Mucosa of stomach (tissue), 1 donor: ENCODE data around the gene CRYBA4.

Source experiments
- H3K27me3 ChIP-seq: one replicate; pipeline ENCODE4 v1.7.0; 2013; ENCODE audit warnings: mild to moderate bottlenecking, low read length; ENCODE audit not compliant: control insufficient read depth, insufficient read depth
- H3K36me3 ChIP-seq: one replicate; pipeline ENCODE4 v1.7.0; 2013; ENCODE audit warnings: low read length; ENCODE audit not compliant: control insufficient read depth, insufficient read depth
- H3K4me1 ChIP-seq: one replicate; pipeline ENCODE4 v1.7.0; 2013; ENCODE audit warnings: mild to moderate bottlenecking, low read length; ENCODE audit not compliant: control insufficient read depth, insufficient read depth
- H3K4me3 ChIP-seq: one replicate; pipeline ENCODE4 v1.7.0; 2013; ENCODE audit warnings: low read length
- H3K9ac ChIP-seq: one replicate; pipeline ENCODE4 v1.7.0; 2013; ENCODE audit warnings: mild to moderate bottlenecking, low read length, moderate library complexity
- H3K9me3 ChIP-seq: one replicate; pipeline ENCODE4 v1.7.0; 2013; ENCODE audit warnings: mild to moderate bottlenecking, low read length, moderate library complexity; ENCODE audit not compliant: control insufficient read depth
- donor health status: Pancreatic carcinoma.

CRYBA4 gene

DNA sequence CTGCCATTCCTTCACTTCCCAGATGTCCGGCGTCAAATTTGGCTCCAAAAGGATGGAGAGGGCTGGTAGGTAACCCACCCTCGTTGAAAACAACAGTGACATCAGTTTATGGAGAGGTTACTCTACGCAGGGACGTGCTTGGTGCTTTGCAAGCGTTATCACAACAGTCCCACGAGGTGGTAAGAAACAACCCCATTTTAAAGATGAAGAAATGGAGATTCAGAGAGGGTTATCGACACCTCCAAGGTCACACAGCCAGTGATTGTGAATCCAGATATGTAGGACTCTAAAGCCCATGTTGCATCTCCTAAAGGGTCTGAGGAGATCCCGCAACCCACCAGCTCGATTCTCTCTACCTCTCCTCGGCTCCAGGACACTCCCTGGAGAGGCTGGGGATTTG lies 36.4 kb downstream of the CRYBA4 start:
- H3K9me3 ChIP-seq = no peaks in the 10 kb centered on the region

GRCh38 chr22:26658671-26659478 lies 37.1 kb downstream of the CRYBA4 start:
- H3K9ac ChIP-seq = no peak overlapping the region
- peaks cover 18% of the 10 kb centered on the region for H3K4me1 ChIP-seq
- H3K9me3 ChIP-seq = no peaks in the 10 kb centered on the region
- no peaks in the 10 kb centered on the region for H3K36me3 ChIP-seq
- H3K27me3 ChIP-seq = peaks cover 40% of the 10 kb centered on the region
- no peak overlapping the region for H3K4me3 ChIP-seq

More for the DNA sequence above, 36.4 kb downstream of the CRYBA4 start:
- Histone ChIP-seq H3K4me3 (no peak overlapping the region), H3K9ac (no peak overlapping the region), H3K4me1 (peaks cover 18% of the 10 kb centered on the region), H3K36me3 (no peaks in the 10 kb centered on the region), H3K27me3 (peaks cover 43% of the 10 kb centered on the region)

DNA sequence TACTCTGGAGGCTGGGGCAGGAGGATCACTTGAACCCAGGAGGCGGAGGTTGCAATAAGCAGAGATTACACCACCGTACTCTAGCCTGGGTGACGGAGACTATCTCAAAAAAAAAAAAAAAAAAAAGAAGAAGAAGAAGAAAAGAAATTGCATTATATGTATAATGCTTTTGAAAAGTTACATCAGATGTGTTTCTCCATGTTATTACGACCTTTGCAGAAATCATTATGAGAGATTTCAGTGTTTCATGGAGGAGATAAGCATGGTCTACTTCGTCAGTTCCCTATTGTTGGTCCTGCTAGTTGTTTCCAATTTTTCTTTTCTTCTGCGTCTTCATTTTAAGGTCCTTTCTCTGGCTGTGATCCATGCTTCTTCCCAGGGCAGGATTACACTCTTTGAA lies 38.6 kb downstream of the CRYBA4 start:
- Histone ChIP-seq H3K4me3 (no peak overlapping the region), H3K4me1 (peaks cover 18% of the 10 kb centered on the region), H3K27me3 (peaks cover 40% of the 10 kb centered on the region), H3K9ac (no peak overlapping the region), H3K36me3 (no peaks in the 10 kb centered on the region), H3K9me3 (no peaks in the 10 kb centered on the region)

DNA sequence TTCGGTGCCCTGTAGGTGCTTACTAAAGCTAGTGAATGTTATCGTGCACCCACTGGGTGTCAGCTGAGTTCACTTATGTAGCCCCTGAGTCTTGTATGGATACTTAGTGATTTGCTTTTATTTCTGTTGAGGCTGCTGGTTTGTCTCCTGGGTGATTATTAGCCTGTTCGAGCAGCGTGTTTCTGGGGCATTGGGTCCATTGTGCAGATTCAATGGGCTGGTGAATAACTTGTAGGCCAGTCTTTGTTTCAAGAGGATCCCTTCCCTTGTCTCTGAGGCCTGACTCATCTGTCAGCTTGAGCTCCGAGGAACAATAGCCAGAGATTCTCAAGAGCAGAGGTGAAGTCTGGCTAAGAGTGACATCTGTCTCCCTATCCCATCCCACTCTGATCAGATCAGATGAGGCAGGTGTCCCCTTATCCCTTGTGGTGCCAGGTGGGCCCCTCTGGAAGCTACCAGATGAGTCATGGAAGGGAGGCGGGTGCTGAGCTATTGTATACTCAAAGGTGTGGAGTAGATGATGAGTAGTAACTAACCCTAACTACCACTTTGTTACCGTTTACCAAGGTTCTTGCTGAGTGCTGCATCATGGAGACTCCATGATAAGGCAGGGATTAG lies 39.3 kb downstream of the CRYBA4 start:
- Histone ChIP-seq H3K36me3 (no peaks in the 10 kb centered on the region), H3K27me3 (peaks cover 42% of the 10 kb centered on the region), H3K4me3 (no peak overlapping the region), H3K9me3 (no peaks in the 10 kb centered on the region), H3K4me1 (peaks cover 18% of the 10 kb centered on the region), H3K9ac (no peak overlapping the region)

DNA sequence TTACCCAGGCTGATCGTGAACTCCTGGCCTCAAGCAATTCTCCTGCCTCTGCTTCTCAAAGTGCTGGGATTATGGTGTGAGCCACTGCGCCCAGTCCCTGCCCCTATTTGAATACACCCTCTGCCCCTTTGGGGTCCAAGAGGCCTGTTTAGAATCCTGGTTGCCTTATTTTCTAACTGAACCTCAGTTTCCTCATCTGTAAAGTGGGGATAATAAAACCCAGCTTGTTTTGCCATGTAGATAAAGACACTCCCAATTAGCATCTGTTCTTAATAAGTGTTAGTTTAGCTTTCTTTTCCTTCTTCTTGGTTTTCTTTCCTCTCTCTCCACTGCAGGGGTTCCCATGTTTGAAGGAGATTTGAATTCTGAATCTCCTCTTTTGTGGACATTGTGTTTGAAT lies 40.4 kb downstream of the CRYBA4 start:
- Histone ChIP-seq H3K4me3 (no peak overlapping the region), H3K9me3 (no peaks in the 10 kb centered on the region), H3K36me3 (no peaks in the 10 kb centered on the region), H3K9ac (no peak overlapping the region), H3K27me3 (peaks cover 41% of the 10 kb centered on the region), H3K4me1 (peaks cover 14% of the 10 kb centered on the region)

- H3K27me3 ChIP-seq = peaks cover 28% of the 10 kb centered on the region
- peaks cover 4% of the 10 kb centered on the region for H3K4me1 ChIP-seq
- H3K36me3 ChIP-seq = no peaks in the 10 kb centered on the region
- no peak overlapping the region for H3K9ac ChIP-seq
- no peak overlapping the region for H3K4me3 ChIP-seq
- no peaks in the 10 kb centered on the region for H3K9me3 ChIP-seq
These were observed 41.7 kb downstream of the CRYBA4 start for GRCh38 chr22:26663374-26663923.

DNA sequence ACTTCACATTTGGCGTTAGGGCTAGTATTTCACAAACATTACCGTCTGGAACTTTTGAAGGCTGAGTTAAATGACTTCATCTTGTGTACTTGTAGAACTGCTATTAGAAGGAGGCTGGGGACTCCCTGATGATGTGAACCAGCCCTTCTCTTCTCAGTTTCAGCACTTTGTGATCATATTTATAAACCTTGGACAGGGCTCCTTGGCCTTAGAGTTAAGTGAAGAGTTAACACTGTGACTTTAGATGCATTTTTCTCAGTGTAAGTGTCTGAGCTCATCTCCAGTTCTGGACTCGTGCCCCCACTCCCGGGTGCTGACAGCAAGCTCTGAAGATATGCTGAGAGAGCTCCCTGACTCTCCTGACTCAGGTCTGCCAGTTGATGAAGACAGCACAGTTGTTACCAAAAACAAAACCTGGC lies 44.1 kb downstream of the CRYBA4 start:
- Histone ChIP-seq H3K4me1 (no peaks in the 10 kb centered on the region), H3K9ac (no peak overlapping the region), H3K36me3 (no peaks in the 10 kb centered on the region), H3K9me3 (no peaks in the 10 kb centered on the region), H3K27me3 (peaks cover 21% of the 10 kb centered on the region), H3K4me3 (no peak overlapping the region)

DNA sequence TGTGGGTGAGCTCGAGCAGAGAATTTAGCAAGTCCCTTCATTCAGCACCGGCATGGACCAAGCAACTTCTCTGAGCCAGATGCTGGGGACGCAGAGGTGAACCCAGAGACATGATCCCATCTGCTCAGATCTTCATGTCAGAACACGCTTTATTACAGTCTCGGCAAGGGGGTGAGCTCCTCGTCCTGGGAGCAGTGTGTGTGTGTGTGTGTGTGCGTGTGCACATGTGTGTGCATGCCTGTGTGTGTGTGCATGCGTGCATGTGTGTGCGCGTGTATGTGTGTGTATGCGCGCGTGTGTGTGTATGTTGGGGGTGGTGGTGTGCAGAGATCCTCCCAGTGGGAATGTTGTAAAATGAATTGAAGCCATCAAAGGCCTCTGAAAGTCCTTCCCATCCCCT lies 45.4 kb downstream of the CRYBA4 start:
- H3K4me1 ChIP-seq = peaks cover 2% of the 10 kb centered on the region
- no peak overlapping the region for H3K9ac ChIP-seq
- H3K27me3 ChIP-seq = peaks cover 14% of the 10 kb centered on the region
- H3K4me3 ChIP-seq = no peak overlapping the region
- H3K36me3 ChIP-seq = no peaks in the 10 kb centered on the region
- H3K9me3 ChIP-seq = no peaks in the 10 kb centered on the region

DNA sequence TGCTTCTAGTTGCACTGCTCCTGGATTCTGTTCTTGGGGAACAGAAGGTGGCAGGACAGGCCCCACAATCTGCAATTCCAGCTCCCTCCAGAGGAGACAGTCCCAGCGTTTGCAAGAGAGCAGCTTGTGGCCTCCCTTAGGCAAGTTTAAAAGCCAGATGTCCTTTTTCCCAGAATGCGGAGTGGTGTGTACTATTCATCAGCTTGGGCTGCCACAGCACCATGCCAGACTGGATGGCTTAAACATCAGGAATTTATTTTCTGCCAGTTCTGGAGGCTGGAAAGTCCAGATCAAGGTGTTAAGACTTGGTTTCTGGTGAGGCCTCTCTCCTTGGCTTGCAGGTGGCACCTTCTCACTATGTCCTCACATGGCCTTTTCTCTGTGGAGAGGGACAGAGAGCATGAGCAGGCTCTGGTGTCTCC lies 47.3 kb downstream of the CRYBA4 start:
- H3K9me3 ChIP-seq = no peaks in the 10 kb centered on the region
- peaks cover 8% of the 10 kb centered on the region for H3K27me3 ChIP-seq
- no peak overlapping the region for H3K9ac ChIP-seq
- no peaks in the 10 kb centered on the region for H3K36me3 ChIP-seq
- no peak overlapping the region for H3K4me3 ChIP-seq
- peaks cover 14% of the 10 kb centered on the region for H3K4me1 ChIP-seq

- Histone ChIP-seq H3K9ac (no peak overlapping the region), H3K36me3 (no peaks in the 10 kb centered on the region), H3K9me3 (no peaks in the 10 kb centered on the region), H3K4me1 (peaks cover 21% of the 10 kb centered on the region), H3K4me3 (no peak overlapping the region), H3K27me3 (peaks cover 8% of the 10 kb centered on the region)
These were observed 48.7 kb downstream of the CRYBA4 start for GRCh38 chr22:26670459-26670858.

- Histone ChIP-seq H3K27me3 (peaks cover 2% of the 10 kb centered on the region), H3K4me1 (peaks cover 21% of the 10 kb centered on the region), H3K4me3 (no peak overlapping the region), H3K36me3 (no peaks in the 10 kb centered on the region), H3K9me3 (no peaks in the 10 kb centered on the region), H3K9ac (no peak overlapping the region)
These were observed 49.7 kb downstream of the CRYBA4 start for GRCh38 chr22:26671317-26672059.

DNA sequence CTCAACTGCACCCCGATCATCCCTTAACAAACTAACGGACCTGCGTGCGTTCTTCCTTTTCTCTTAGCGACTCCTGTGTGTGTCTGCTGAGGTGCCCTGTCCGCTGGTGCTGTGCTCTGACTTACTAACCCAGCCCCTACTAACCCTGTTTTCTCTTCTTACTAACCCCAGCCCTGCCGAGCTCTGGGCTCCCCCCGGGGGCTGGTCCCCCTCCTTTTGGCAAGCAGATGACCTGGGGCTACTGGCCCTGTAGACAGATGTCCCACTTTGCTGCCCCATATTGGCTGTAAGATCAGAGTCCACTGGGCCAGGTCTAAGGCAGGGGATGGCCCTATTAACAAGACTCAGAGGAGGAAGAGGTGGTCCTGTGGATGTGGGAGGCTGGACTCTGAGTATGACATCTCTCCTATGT lies 50.3 kb downstream of the CRYBA4 start:
- Histone ChIP-seq H3K9ac (peak overlapping the region; percentile 88), H3K4me3 (peak overlapping the region; percentile 89), H3K4me1 (peaks cover 21% of the 10 kb centered on the region), H3K36me3 (no peaks in the 10 kb centered on the region), H3K9me3 (no peaks in the 10 kb centered on the region), H3K27me3 (no peaks in the 10 kb centered on the region)
